ENCODE results near the gene TEDC1. TPM values are rescaled to one million over a fixed set of nuclear protein-coding genes. Genes with fewer than 3 reads are reported as not detected.

The TEDC1 gene
- total RNA-seq, 2 donors from 2014 or later, result 9.1 to 23.8 TPM

GRCh38 chr14:105449276-105450122 lies 41.5 kb upstream of the TEDC1 start:
- H3K4me1 ChIP-seq (ENCODE audit: control insufficient read depth, insufficient read depth, low read length), result no peaks in the 10 kb centered on the region
- H3K4me1 Mint-ChIP-seq, result no peaks in the 10 kb centered on the region
- no peaks in the 10 kb centered on the region for H3K9me3 Mint-ChIP-seq
- no peaks in the 10 kb centered on the region for H3K9me3 ChIP-seq (ENCODE audit: control insufficient read depth, low read length)
- no peaks in the 10 kb centered on the region for H3K27me3 Mint-ChIP-seq (ENCODE audit: insufficient read depth)
- no peaks in the 10 kb centered on the region for H3K27me3 ChIP-seq (ENCODE audit: control insufficient read depth, insufficient read depth, low read length, poor library complexity, severe bottlenecking)
- TF ChIP-seq CTCF (conservative IDR thresholded peaks at IDR 0.05), result no peak
- H3K4me3 Mint-ChIP-seq, result no peak overlapping the region
- H3K27ac ChIP-seq (ENCODE audit: low read depth, low read length), result no peak overlapping the region
- 96 to 98% methylated on average over 20 to 47 of the region's 47 CpGs for WGBS, 2 experiments (ENCODE audit: insufficient coverage in 1 of 2, insufficient read length in 1 of 2)
- H3K27ac Mint-ChIP-seq, result no peak overlapping the region
- no peak overlapping the region for H3K4me3 ChIP-seq (ENCODE audit: low read length)
- DNase-seq, result no peak
- H3K36me3 ChIP-seq (ENCODE audit: control insufficient read depth, insufficient read depth, low read length), result peaks cover 41% of the 10 kb centered on the region
- no peak overlapping the region for H3K9ac ChIP-seq (ENCODE audit: extremely low read depth, low read length, poor library complexity, severe bottlenecking)
- peaks cover 36% of the 10 kb centered on the region for H3K36me3 Mint-ChIP-seq (ENCODE audit: low read depth)

GRCh38 chr14:105450123-105450505 lies 40.9 kb upstream of the TEDC1 start:
- Mint-ChIP-seq H3K27me3 (ENCODE audit: insufficient read depth) (no peaks in the 10 kb centered on the region), H3K9me3 (no peaks in the 10 kb centered on the region), H3K36me3 (ENCODE audit: low read depth) (peaks cover 40% of the 10 kb centered on the region), H3K27ac (no peak overlapping the region), H3K4me1 (no peaks in the 10 kb centered on the region), H3K4me3 (no peak overlapping the region)
- H3K27ac ChIP-seq (ENCODE audit: low read depth, low read length), result no peak overlapping the region
- H3K27me3 ChIP-seq (ENCODE audit: control insufficient read depth, insufficient read depth, low read length, poor library complexity, severe bottlenecking), result no peaks in the 10 kb centered on the region
- H3K9me3 ChIP-seq (ENCODE audit: control insufficient read depth, low read length), result no peaks in the 10 kb centered on the region
- no peaks in the 10 kb centered on the region for H3K4me1 ChIP-seq (ENCODE audit: control insufficient read depth, insufficient read depth, low read length)
- WGBS, 2 experiments (ENCODE audit: insufficient coverage in 1 of 2, insufficient read length in 1 of 2), result 92% methylated on average over 16 to 22 of the region's 22 CpGs
- peaks cover 43% of the 10 kb centered on the region for H3K36me3 ChIP-seq (ENCODE audit: control insufficient read depth, insufficient read depth, low read length)
- TF ChIP-seq CTCF (conservative IDR thresholded peaks at IDR 0.05), result no peak
- no peak for DNase-seq
- no peak overlapping the region for H3K9ac ChIP-seq (ENCODE audit: extremely low read depth, low read length, poor library complexity, severe bottlenecking)
- H3K4me3 ChIP-seq (ENCODE audit: low read length), result no peak overlapping the region

DNA sequence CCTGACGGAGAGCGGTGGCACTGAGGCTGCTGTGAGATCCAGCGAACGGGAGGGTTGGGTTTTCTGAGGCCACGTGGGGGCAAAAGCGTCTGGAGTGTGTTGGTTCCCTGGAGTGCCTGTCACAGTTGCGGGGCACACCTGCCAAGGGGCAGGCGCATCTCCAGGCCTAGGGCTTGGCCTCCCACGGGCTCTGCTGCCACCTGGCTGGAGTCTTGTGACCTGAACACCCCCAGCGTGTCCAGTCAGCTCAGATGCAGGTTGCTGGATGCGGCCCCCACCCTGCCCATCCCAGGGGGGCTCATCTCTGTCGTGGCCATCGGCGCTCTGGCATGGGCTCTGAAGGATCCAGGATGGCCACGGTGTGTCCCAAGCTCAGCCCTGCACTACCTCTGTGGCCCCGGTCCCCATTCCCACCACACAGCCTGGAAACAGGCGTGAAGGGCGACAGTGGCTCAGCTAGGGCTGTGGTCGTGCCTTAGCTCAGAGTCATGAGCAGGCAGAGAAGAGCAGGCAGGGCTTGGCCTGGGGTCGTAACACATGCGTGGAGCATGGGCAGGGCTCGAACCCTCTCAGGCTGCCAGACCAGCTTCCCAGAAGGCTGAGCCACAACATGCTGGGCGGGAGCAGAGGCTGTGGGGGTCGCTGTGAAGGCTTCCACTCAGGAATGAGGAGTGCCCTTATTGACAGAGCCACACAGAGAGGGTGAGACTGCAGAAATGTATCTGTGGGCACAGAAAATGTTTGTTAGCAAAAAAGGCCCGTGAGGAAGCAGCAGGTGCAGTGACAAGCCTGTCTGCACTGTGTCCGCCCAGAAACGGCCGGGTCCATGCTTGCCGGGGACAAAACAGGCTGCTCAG lies 40.0 kb upstream of the TEDC1 start:
- H3K36me3 ChIP-seq (ENCODE audit: control insufficient read depth, insufficient read depth, low read length), result peaks cover 46% of the 10 kb centered on the region
- no peak overlapping the region for H3K27ac Mint-ChIP-seq
- H3K36me3 Mint-ChIP-seq (ENCODE audit: low read depth), result peaks cover 49% of the 10 kb centered on the region
- no peak overlapping the region for H3K4me3 ChIP-seq (ENCODE audit: low read length)
- no peaks in the 10 kb centered on the region for H3K4me1 ChIP-seq (ENCODE audit: control insufficient read depth, insufficient read depth, low read length)
- no peak for TF ChIP-seq CTCF (conservative IDR thresholded peaks at IDR 0.05)
- no peak overlapping the region for H3K9ac ChIP-seq (ENCODE audit: extremely low read depth, low read length, poor library complexity, severe bottlenecking)
- H3K27ac ChIP-seq (ENCODE audit: low read depth, low read length), result no peak overlapping the region
- no peak overlapping the region for H3K4me3 Mint-ChIP-seq
- 94% methylated on average over 23 to 29 of the region's 29 CpGs for WGBS, 2 experiments (ENCODE audit: insufficient coverage in 1 of 2, insufficient read length in 1 of 2)
- H3K27me3 ChIP-seq (ENCODE audit: control insufficient read depth, insufficient read depth, low read length, poor library complexity, severe bottlenecking), result no peaks in the 10 kb centered on the region
- H3K4me1 Mint-ChIP-seq, result no peaks in the 10 kb centered on the region
- no peaks in the 10 kb centered on the region for H3K27me3 Mint-ChIP-seq (ENCODE audit: insufficient read depth)
- DNase-seq, result no peak
- no peaks in the 10 kb centered on the region for H3K9me3 ChIP-seq (ENCODE audit: control insufficient read depth, low read length)
- no peaks in the 10 kb centered on the region for H3K9me3 Mint-ChIP-seq
